ENCODE data around the gene OR8U1.

OR8U1 gene

GRCh38 chr11:56375324-56375723 lies at the start of gene OR8U1:
OR8U1 (plus strand) TSS chr11:56375624; CDS start chr11:56375624, 0 bp downstream.
- DNase-seq (ENCODE audit: extremely low read depth, low read depth) = no peak
- TF ChIP-seq CTCF (IDR thresholded peaks at IDR 0.05; ENCODE audit: low read depth, low read length, missing control alignments) = no peak

GRCh38 chr11:56331861-56332491 lies 43.4 kb upstream of the OR8U1 start:
- no peak overlapping the region for H3K4me3 ChIP-seq (replicated peaks; ENCODE audit: low read depth, low read length)
- no peak for TF ChIP-seq CTCF (IDR thresholded peaks at IDR 0.05; ENCODE audit: low read depth, low read length, missing control alignments)
- DNase-seq (ENCODE audit: extremely low read depth, low read depth) = no peak

More at GRCh38 chr11:56375324-56375723, at the start of gene OR8U1:
- H3K4me3 ChIP-seq (replicated peaks; ENCODE audit: low read depth, low read length) = no peak within 1 kb of the TSS

- DNase-seq (ENCODE audit: extremely low read depth, low read depth) = no peak
- H3K4me3 ChIP-seq (replicated peaks; ENCODE audit: low read depth, low read length) = no peak overlapping the region
- TF ChIP-seq CTCF (IDR thresholded peaks at IDR 0.05; ENCODE audit: low read depth, low read length, missing control alignments) = no peak
These were observed 42.3 kb upstream of the OR8U1 start for GRCh38 chr11:56333156-56333555.

DNA sequence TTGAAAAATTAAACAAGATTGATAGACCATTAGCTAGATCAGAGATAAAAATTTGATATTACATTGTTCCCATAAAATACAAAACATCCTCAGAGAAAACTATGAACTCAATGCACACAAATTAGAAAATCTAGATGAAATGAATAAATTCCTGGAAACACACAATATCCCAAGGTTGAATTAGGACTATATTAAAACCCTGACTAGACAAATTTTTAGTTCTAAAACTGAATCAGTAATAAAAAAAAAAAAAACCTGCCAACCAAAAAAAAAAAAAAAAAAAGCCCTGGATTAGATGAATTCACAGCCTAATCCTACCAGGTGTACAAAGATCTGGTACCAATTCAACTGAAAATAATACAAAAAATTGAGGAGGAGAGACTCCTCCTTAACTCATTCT lies 35.1 kb upstream of the OR8U1 start:
- H3K4me3 ChIP-seq (replicated peaks; ENCODE audit: low read depth, low read length) = no peak overlapping the region
- no peak for DNase-seq (ENCODE audit: extremely low read depth, low read depth)
- TF ChIP-seq CTCF (IDR thresholded peaks at IDR 0.05; ENCODE audit: low read depth, low read length, missing control alignments) = no peak

DNA sequence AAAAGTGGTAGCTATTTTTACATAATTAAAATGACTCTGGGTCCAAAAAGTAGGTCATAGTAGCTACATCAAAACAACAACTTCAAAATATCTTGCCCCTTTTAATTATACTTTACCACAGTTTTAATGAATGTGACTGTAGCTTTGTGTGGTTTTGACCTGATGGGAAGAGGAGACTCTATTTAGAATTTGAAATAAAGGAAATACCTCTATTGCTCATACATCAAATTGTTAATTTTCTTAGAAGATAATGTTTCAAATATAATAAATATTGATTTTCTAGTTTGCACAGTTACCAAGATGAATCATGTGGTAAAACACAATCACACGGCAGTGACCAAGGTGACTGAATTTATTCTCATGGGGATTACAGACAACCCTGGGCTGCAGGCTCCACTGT lies 29.7 kb upstream of the OR8U1 start, which contains the start of gene OR8K1:
OR8K1 (plus strand) TSS at position 301 of the 400 bp plus-strand sequence; CDS start at position 301, 0 bp downstream.
- H3K4me3 ChIP-seq (replicated peaks; ENCODE audit: low read depth, low read length) = no peak within 1 kb of the TSS
- no peak for DNase-seq (ENCODE audit: extremely low read depth, low read depth)
- no peak for TF ChIP-seq CTCF (IDR thresholded peaks at IDR 0.05; ENCODE audit: low read depth, low read length, missing control alignments)

DNA sequence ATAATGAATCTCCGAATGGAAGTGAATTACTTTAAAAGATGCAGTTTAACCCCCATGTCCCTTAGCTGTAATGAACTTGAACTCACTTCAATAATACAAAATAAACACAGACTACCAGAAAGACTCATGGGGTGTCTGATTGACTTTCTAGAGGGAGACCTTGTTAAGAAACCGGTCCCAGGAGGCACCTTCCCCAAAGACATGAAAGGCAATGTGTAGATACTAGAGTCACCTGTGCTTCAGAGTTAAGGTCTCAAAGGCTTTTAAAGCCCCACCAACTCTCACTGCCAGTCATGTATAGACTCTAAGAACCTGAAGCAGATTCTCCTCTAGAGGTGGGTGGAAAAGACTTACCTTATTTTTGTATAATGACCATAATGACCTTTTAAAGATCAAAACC lies 21.4 kb upstream of the OR8U1 start, which contains the start of gene OR8J1:
OR8J1 (plus strand) TSS at position 301 of the 400 bp plus-strand sequence. CDS start 5,956 bp downstream, outside the sequence.
- no peak for DNase-seq (ENCODE audit: extremely low read depth, low read depth)
- H3K4me3 ChIP-seq (replicated peaks; ENCODE audit: low read depth, low read length) = no peak within 1 kb of the TSS
- no peak for TF ChIP-seq CTCF (IDR thresholded peaks at IDR 0.05; ENCODE audit: low read depth, low read length, missing control alignments)

Data from HFF-Myc (cell line).